K562 (cell line): ENCODE data around the gene HOXB1. TPM values are rescaled to one million over a fixed set of nuclear protein-coding genes. Genes with fewer than 3 reads are reported as not detected.
A peak's percentile ranks its signal among the peaks of the same experiment; 100 is the strongest.

Experiments
- BDP1 ChIP-seq: IDR thresholded peaks from 3 replicates; pipeline ENCODE4 v1.6.1; 2011; ENCODE audit not compliant: insufficient read length, insufficient read depth
- CEBPG ChIP-seq, 3 experiments: fragments of 200-800 bp in 1 of 3; sonication (Bioruptor generic) in 1 of 3; sonication (generic) in 1 of 3; formaldehyde crosslinking in 1 of 3; IDR thresholded peaks in 2 of 3; conservative IDR thresholded peaks in 1 of 3; 2 replicates each; pipeline versions ENCODE4 v1.6.1 to v1.8.0; 2016 to 2022; ENCODE audit warnings: missing compliant biosample characterization in 2 of 3, missing genetic modification characterization in 2 of 3, mild to moderate bottlenecking in 1 of 3, missing genetic modification reagents in 1 of 3
- CREB1 ChIP-seq, 2 experiments: sonication (generic) in 1 of 2; formaldehyde crosslinking in 1 of 2; IDR thresholded peaks; 2 replicates each; pipeline versions ENCODE4 v1.6.1 to v1.8.0; 2012 to 2022; ENCODE audit warnings: inconsistent platforms in 1 of 2, mild to moderate bottlenecking in 1 of 2, missing genetic modification reagents in 1 of 2, moderate library complexity in 1 of 2
- ELF4 ChIP-seq: fragments of 450-650 bp; formaldehyde crosslinking; IDR thresholded peaks from 2 replicates; pipeline ENCODE4 v1.4.0; 2022; ENCODE audit warnings: missing genetic modification characterization
- ETS2 ChIP-seq: IDR thresholded peaks from 2 replicates; pipeline ENCODE4 v1.6.1; 2016; ENCODE audit warnings: borderline replicate concordance, missing genetic modification characterization, mild to moderate bottlenecking, moderate library complexity, missing compliant biosample characterization; ENCODE audit not compliant: poor library complexity, severe bottlenecking
- HNRNPLL ChIP-seq: fragments of 200-400 bp; formaldehyde crosslinking; IDR thresholded peaks from 2 replicates; pipeline ENCODE4 v1.6.1; 2017; ENCODE audit warnings: low read length, low read depth, mild to moderate bottlenecking; ENCODE audit not compliant: poor library complexity, severe bottlenecking
- HOXB6 ChIP-seq: fragments of 250-450 bp; sonication (Bioruptor Pico); IDR thresholded peaks from 2 replicates; pipeline ENCODE4 v1.5.1; 2022; ENCODE audit warnings: mild to moderate bottlenecking, borderline replicate concordance
- KAT7 ChIP-seq: sonication (generic); formaldehyde crosslinking; IDR thresholded peaks from 2 replicates; pipeline ENCODE4 v1.8.0; 2022; ENCODE audit warnings: missing genetic modification reagents, mild to moderate bottlenecking, borderline replicate concordance
- NEUROD1 ChIP-seq: fragments of 150-350 bp; IDR thresholded peaks from 2 replicates; pipeline ENCODE4 v1.6.1; 2014; ENCODE audit warnings: borderline replicate concordance, low read length, low read depth; ENCODE audit not compliant: partially characterized antibody
- RNF2 ChIP-seq: sonication (generic); IDR thresholded peaks from 2 replicates; pipeline ENCODE4 v1.6.1; 2016
- TCF7L2 ChIP-seq: fragments of 150-350 bp; IDR thresholded peaks from 2 replicates; pipeline ENCODE4 v1.6.1; 2016; ENCODE audit warnings: low read depth, mild to moderate bottlenecking, low read length, moderate library complexity
- ZFX ChIP-seq: sonication (generic); formaldehyde crosslinking; IDR thresholded peaks from 2 replicates; pipeline ENCODE4 v1.8.0; 2022; ENCODE audit warnings: mild to moderate bottlenecking, missing genetic modification reagents, moderate library complexity
- ZNF589 ChIP-seq: fragments of 200-800 bp; sonication (Bioruptor generic); IDR thresholded peaks from 2 replicates; pipeline ENCODE4 v1.6.1; 2016; ENCODE audit warnings: low read depth, missing genetic modification characterization, missing compliant biosample characterization
- ZNF766 ChIP-seq: fragments of 200-800 bp; sonication (Bioruptor generic); conservative IDR thresholded peaks from 2 replicates; pipeline ENCODE4 v1.6.1; 2016; ENCODE audit warnings: missing genetic modification characterization, missing compliant biosample characterization
- polyA plus RNA-seq, 8 experiments: library from polyadenylated mRNA; depleted of rRNA in 4 of 8; stranded (reverse) in 5 of 8; unstranded in 3 of 8; fragments of >200 nt; fragmentation: Nextera tagmentation in 2 of 8; fragmentation: Illumina TruSeq in 1 of 8; extraction: Ambion mirVana in 2 of 8; extraction: Trizol in 1 of 8; gene quantifications; 2 replicates each; pipeline versions ENCODE4 v1.2.1 to v1.2.3, GENCODE V29; 2011 to 2014; ENCODE audit warnings: inconsistent platforms in 1 of 8, missing spikeins in 1 of 8
- total RNA-seq, 7 experiments: library from RNA; depleted of rRNA in 6 of 7; stranded (reverse); fragments of >200 nt in 6 of 7; fragmentation: Illumina TruSeq in 2 of 7; extraction: Trizol in 2 of 7; gene quantifications; 2 replicates each; pipeline versions ENCODE4 v1.2.1 to v1.2.3, GENCODE V29; 2011 to 2021; ENCODE audit warnings: low replicate concordance in 1 of 7
- TF ChIP-seq, protein P1 (sequence below): fragments of 250-450 bp; sonication (Bioruptor Pico); IDR thresholded peaks from 2 replicates; pipeline ENCODE4 v1.4.0; 2020
- TF ChIP-seq, protein P2 (sequence below), 2 experiments: fragments of 450-650 bp; conservative IDR thresholded peaks; 2 replicates each; pipeline ENCODE4 v1.6.1; 2017; ENCODE audit warnings: mild to moderate bottlenecking in 2 of 2, moderate library complexity in 2 of 2
- TF ChIP-seq, protein P3 (sequence below): IDR thresholded peaks from 2 replicates; pipeline ENCODE4 v1.6.1; 2011; ENCODE audit warnings: borderline replicate concordance, low read depth, mild to moderate bottlenecking, moderate library complexity, low read length; ENCODE audit not compliant: insufficient read depth, poor library complexity, severe bottlenecking
- TF ChIP-seq, protein P4 (sequence below): sonication (generic); formaldehyde crosslinking; IDR thresholded peaks from 2 replicates; pipeline ENCODE4 v1.9.0; 2022; ENCODE audit warnings: mild to moderate bottlenecking, missing genetic modification reagents
- TF ChIP-seq, protein P5 (sequence below): IDR thresholded peaks from 2 replicates; pipeline ENCODE4 v1.6.1; 2011; ENCODE audit not compliant: insufficient read length; ENCODE audit errors: extremely low read depth

Gene HOXB1
- total and polyA plus RNA-seq, 9 of the 15 experiments (the other 6 are each of a cell fraction or from before 2014, with no cell fraction given): 0.04 TPM; not detected in 8

- TF ChIP-seq ZNF766 (CRISPR knock-in tag) (0 out of 2 replicates have a peak, but pooled peaks have one; percentile 41), RNF2 (peak; percentile 75; the same call in 1 of the 2 replicates), NEUROD1 (no peak), ETS2 (tag) (no peak), ELF4 (CRISPR knock-in tag) (no peak), TCF7L2 (no peak), ZFX (peak; percentile 86), CREB1 (IDR thresholded peaks at IDR 0.05) (peak; percentile 70), CREB1 (CRISPR knock-in tag; IDR thresholded peaks at IDR 0.05) (peak; percentile 80), HNRNPLL (no peak), KAT7 (no peak), HOXB6 (CRISPR knock-in tag) (no peak), CEBPG (CRISPR knock-in tag; IDR thresholded peaks at IDR 0.05) (no peak), CEBPG (tag; conservative IDR thresholded peaks at IDR 0.05 in 1 of 2, IDR thresholded peaks at IDR 0.05 in 1 of 2) (no peak), ZNF589 (CRISPR knock-in tag) (peak; percentile 61), BDP1 (no peak)
- TF ChIP-seq, protein P1, sequence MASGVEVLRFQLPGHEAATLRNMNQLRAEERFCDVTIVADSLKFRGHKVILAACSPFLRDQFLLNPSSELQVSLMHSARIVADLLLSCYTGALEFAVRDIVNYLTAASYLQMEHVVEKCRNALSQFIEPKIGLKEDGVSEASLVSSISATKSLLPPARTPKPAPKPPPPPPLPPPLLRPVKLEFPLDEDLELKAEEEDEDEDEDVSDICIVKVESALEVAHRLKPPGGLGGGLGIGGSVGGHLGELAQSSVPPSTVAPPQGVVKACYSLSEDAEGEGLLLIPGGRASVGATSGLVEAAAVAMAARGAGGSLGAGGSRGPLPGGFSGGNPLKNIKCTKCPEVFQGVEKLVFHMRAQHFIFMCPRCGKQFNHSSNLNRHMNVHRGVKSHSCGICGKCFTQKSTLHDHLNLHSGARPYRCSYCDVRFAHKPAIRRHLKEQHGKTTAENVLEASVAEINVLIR (CRISPR knock-in tag): 0 out of 2 replicates have a peak, but pooled peaks have one; percentile 20
- TF ChIP-seq, protein P2, sequence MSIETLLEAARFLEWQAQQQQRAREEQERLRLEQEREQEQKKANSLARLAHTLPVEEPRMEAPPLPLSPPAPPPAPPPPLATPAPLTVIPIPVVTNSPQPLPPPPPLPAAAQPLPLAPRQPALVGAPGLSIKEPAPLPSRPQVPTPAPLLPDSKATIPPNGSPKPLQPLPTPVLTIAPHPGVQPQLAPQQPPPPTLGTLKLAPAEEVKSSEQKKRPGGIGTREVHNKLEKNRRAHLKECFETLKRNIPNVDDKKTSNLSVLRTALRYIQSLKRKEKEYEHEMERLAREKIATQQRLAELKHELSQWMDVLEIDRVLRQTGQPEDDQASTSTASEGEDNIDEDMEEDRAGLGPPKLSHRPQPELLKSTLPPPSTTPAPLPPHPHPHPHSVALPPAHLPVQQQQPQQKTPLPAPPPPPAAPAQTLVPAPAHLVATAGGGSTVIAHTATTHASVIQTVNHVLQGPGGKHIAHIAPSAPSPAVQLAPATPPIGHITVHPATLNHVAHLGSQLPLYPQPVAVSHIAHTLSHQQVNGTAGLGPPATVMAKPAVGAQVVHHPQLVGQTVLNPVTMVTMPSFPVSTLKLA (conservative IDR thresholded peaks at IDR 0.05): 0 out of 4 replicates have a peak, but pooled peaks of 1 of the 2 experiments have one; percentile 44
- TF ChIP-seq, protein P3, sequence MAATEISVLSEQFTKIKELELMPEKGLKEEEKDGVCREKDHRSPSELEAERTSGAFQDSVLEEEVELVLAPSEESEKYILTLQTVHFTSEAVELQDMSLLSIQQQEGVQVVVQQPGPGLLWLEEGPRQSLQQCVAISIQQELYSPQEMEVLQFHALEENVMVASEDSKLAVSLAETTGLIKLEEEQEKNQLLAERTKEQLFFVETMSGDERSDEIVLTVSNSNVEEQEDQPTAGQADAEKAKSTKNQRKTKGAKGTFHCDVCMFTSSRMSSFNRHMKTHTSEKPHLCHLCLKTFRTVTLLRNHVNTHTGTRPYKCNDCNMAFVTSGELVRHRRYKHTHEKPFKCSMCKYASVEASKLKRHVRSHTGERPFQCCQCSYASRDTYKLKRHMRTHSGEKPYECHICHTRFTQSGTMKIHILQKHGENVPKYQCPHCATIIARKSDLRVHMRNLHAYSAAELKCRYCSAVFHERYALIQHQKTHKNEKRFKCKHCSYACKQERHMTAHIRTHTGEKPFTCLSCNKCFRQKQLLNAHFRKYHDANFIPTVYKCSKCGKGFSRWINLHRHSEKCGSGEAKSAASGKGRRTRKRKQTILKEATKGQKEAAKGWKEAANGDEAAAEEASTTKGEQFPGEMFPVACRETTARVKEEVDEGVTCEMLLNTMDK: peak; percentile 58
- TF ChIP-seq, protein P4, sequence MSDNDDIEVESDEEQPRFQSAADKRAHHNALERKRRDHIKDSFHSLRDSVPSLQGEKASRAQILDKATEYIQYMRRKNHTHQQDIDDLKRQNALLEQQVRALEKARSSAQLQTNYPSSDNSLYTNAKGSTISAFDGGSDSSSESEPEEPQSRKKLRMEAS: 0 out of 2 replicates have a peak, but pooled peaks have one; percentile 33
- TF ChIP-seq, protein P5, sequence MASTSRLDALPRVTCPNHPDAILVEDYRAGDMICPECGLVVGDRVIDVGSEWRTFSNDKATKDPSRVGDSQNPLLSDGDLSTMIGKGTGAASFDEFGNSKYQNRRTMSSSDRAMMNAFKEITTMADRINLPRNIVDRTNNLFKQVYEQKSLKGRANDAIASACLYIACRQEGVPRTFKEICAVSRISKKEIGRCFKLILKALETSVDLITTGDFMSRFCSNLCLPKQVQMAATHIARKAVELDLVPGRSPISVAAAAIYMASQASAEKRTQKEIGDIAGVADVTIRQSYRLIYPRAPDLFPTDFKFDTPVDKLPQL: no peak
Observed at GRCh38 chr17:48492401-48493298, 38.2 kb downstream of the HOXB1 start (continued).
